Neuronal stem cell (in vitro differentiated cells): Measurements from ENCODE around the gene CIART.
A peak's percentile ranks its signal among the peaks of the same experiment; 100 is the strongest.

Source experiments
- DNase-seq: peaks from one replicate; pipeline ENCODE4 v3.0.0-alpha.2; 2013; ENCODE audit warnings: low spot score
- H2AFZ ChIP-seq: one replicate; pipeline ENCODE4 v1.6.1; 2013; ENCODE audit warnings: mild to moderate bottlenecking, low read length, inconsistent platforms
- H2AK5ac ChIP-seq: 2 replicates; pipeline ENCODE4 v1.6.1; 2013; ENCODE audit warnings: low read depth, mild to moderate bottlenecking, inconsistent platforms, low read length, moderate library complexity, mixed read lengths
- H2BK120ac ChIP-seq: 2 replicates; pipeline ENCODE4 v1.6.1; 2013; ENCODE audit warnings: low read depth, mild to moderate bottlenecking, inconsistent platforms, low read length, moderate library complexity, mixed read lengths
- H2BK12ac ChIP-seq: one replicate; pipeline ENCODE4 v1.6.1; 2013; ENCODE audit warnings: low read length, inconsistent platforms
- H2BK15ac ChIP-seq: 2 replicates; pipeline ENCODE4 v1.6.1; 2013; ENCODE audit warnings: mild to moderate bottlenecking, low read length, inconsistent platforms, mixed read lengths
- H2BK5ac ChIP-seq: one replicate; pipeline ENCODE4 v1.6.1; 2013; ENCODE audit warnings: inconsistent platforms, mild to moderate bottlenecking, low read length, moderate library complexity
- H3K14ac ChIP-seq: one replicate; pipeline ENCODE4 v1.6.1; 2013; ENCODE audit warnings: low read length, inconsistent platforms
- H3K18ac ChIP-seq: 2 replicates; pipeline ENCODE4 v1.6.1; 2013; ENCODE audit warnings: low read length, inconsistent platforms
- H3K23ac ChIP-seq: 2 replicates; pipeline ENCODE4 v1.6.1; 2013; ENCODE audit warnings: low read depth, mild to moderate bottlenecking, mixed read lengths, low read length, inconsistent platforms; ENCODE audit not compliant: poor library complexity
- H3K27ac ChIP-seq: replicated peaks from 3 replicates; pipeline ENCODE4 v1.5.1; 2013; ENCODE audit warnings: low read length, inconsistent platforms
- H3K27me3 ChIP-seq, 3 experiments: 2 replicates each; pipeline ENCODE4 v1.6.1; 2013; ENCODE audit warnings: low read length in 3 of 3, mild to moderate bottlenecking in 2 of 3, inconsistent platforms in 1 of 3, low read depth in 1 of 3, mixed read lengths in 1 of 3, moderate library complexity in 1 of 3; ENCODE audit not compliant: control insufficient read depth in 3 of 3, insufficient read depth in 3 of 3
- H3K36me3 ChIP-seq, 2 donors: replicated peaks in 1 of 2; 2 replicates each; pipeline ENCODE4 v1.6.1; 2013; ENCODE audit warnings: low read length in 2 of 2; ENCODE audit not compliant: control insufficient read depth in 2 of 2, insufficient read depth in 2 of 2
- H3K4ac ChIP-seq: 2 replicates; pipeline ENCODE4 v1.6.1; 2013; ENCODE audit warnings: inconsistent platforms, mild to moderate bottlenecking, low read length, moderate library complexity
- H3K4me1 ChIP-seq, 2 donors: 1 replicate in 1 of 2; 2 replicates in 1 of 2; pipeline ENCODE4 v1.6.1; 2013; ENCODE audit warnings: low read length in 2 of 2, low read depth in 1 of 2; ENCODE audit not compliant: control insufficient read depth in 2 of 2, insufficient read depth in 1 of 2
- H3K4me2 ChIP-seq: one replicate; pipeline ENCODE4 v1.6.1; 2013; ENCODE audit warnings: mild to moderate bottlenecking, low read length, inconsistent platforms; ENCODE audit not compliant: insufficient read depth, poor library complexity, severe bottlenecking
- H3K4me3 ChIP-seq, 2 donors: 2 replicates each; pipeline ENCODE4 v1.5.1; 2013; ENCODE audit warnings: low read length in 2 of 2, mild to moderate bottlenecking in 2 of 2, inconsistent platforms in 1 of 2, moderate library complexity in 1 of 2
- H3K79me1 ChIP-seq: one replicate; pipeline ENCODE4 v1.6.1; 2013; ENCODE audit warnings: low read depth, mild to moderate bottlenecking, inconsistent platforms, low read length, moderate library complexity
- H3K9ac ChIP-seq: one replicate; pipeline ENCODE4 v1.6.1; 2013; ENCODE audit warnings: mild to moderate bottlenecking, low read depth, low read length, inconsistent platforms; ENCODE audit not compliant: poor library complexity
- H3K9me3 ChIP-seq, 2 donors: replicated peaks in 1 of 2; 2 replicates each; pipeline versions ENCODE3 to v1.6.1; 2013; ENCODE audit warnings: low read length in 2 of 2, mild to moderate bottlenecking in 2 of 2, inconsistent platforms in 1 of 2, low read depth in 1 of 2, mixed read lengths in 1 of 2, moderate library complexity in 1 of 2; ENCODE audit not compliant: control insufficient read depth in 2 of 2, insufficient read depth in 1 of 2
- H4K8ac ChIP-seq: one replicate; pipeline ENCODE4 v1.6.1; 2013; ENCODE audit warnings: low read depth, mild to moderate bottlenecking, inconsistent platforms, low read length, moderate library complexity
- H4K91ac ChIP-seq: one replicate; pipeline ENCODE4 v1.6.1; 2013; ENCODE audit warnings: low read length, low read depth, mild to moderate bottlenecking, inconsistent platforms; ENCODE audit not compliant: poor library complexity
- WGBS, 2 donors: extraction: QIAGEN DNeasy Blood & Tissue Kit; methylation state at CpG; one replicate each; pipeline ENCODE4 v1.1.7; 2013; ENCODE audit warnings: missing lambda C conversion rate in 2 of 2, mixed read lengths in 1 of 2; ENCODE audit not compliant: insufficient read length in 2 of 2, insufficient replicate concordance in 1 of 2; ENCODE audit errors: extremely low coverage in 2 of 2; 5-methylcytosine and 5-hydroxymethylcytosine counted together

The CIART gene

GRCh38 chr1:150268340-150268704, 14.0 kb upstream of the CIART start:
- H4K91ac ChIP-seq, result no peak overlapping the region
- peak overlapping the region; percentile 92 for H3K4me2 ChIP-seq
- H4K8ac ChIP-seq, result no peak overlapping the region
- no peak overlapping the region for H2BK15ac ChIP-seq
- H3K27ac ChIP-seq, result no peak overlapping the region
- H2AFZ ChIP-seq, result peak overlapping the region; percentile 87
- no peak overlapping the region for H3K4ac ChIP-seq
- H3K27me3 ChIP-seq, result no peaks in the 10 kb centered on the region
- peaks cover 15% of the 10 kb centered on the region in 2 donors for H3K4me1 ChIP-seq
- peaks cover 27 to 44% of the 10 kb centered on the region in 2 donors for H3K36me3 ChIP-seq
- peaks cover 10% of the 10 kb centered on the region for H3K79me1 ChIP-seq
- peak overlapping the region; percentile 85 to 95 for H3K4me3 ChIP-seq
- peak overlapping the region; percentile 16 for H2BK12ac ChIP-seq
- peak overlapping the region; percentile 92 for H2AK5ac ChIP-seq
- peak overlapping the region; percentile 25 for H3K23ac ChIP-seq
- no peak overlapping the region for H2BK120ac ChIP-seq
- H2BK5ac ChIP-seq, result no peak overlapping the region
- H3K9ac ChIP-seq, result peak overlapping the region; percentile 95
- WGBS, 2 donors, result no CpG with 5 or more reads among the region's 21 CpGs
- H3K14ac ChIP-seq, result peak overlapping the region; percentile 65
- no peaks in the 10 kb centered on the region for H3K9me3 ChIP-seq
- no peak for DNase-seq
- peak overlapping the region; percentile 83 for H3K18ac ChIP-seq

- H3K4ac ChIP-seq, result no peak within 1 kb of the TSS
- peak within 1 kb of the TSS; percentile 65 for H3K14ac ChIP-seq
- peak within 1 kb of the TSS; percentile 25 for H3K23ac ChIP-seq
- H4K8ac ChIP-seq, result no peak within 1 kb of the TSS
- no peak within 1 kb of the TSS for H4K91ac ChIP-seq
- peak; percentile 91 for DNase-seq
- H3K9ac ChIP-seq, result peak within 1 kb of the TSS; percentile 95
- peaks cover 25 to 39% of the 10 kb centered on the region in 2 donors for H3K36me3 ChIP-seq
- H3K4me3 ChIP-seq, result peak within 1 kb of the TSS; percentile 85 to 95
- H2BK15ac ChIP-seq, result no peak within 1 kb of the TSS
- H3K18ac ChIP-seq, result peak within 1 kb of the TSS; percentile 83
- peak within 1 kb of the TSS; percentile 92 for H3K4me2 ChIP-seq
- H2AFZ ChIP-seq, result peak within 1 kb of the TSS; percentile 87
- no peaks in the 10 kb centered on the region for H3K9me3 ChIP-seq
- peak within 1 kb of the TSS; percentile 55 for H3K27ac ChIP-seq
- peak within 1 kb of the TSS; percentile 16 for H2BK12ac ChIP-seq
- peaks cover 15% of the 10 kb centered on the region in 2 donors for H3K4me1 ChIP-seq
- H2BK120ac ChIP-seq, result no peak within 1 kb of the TSS
- no peak within 1 kb of the TSS for H2BK5ac ChIP-seq
- peak within 1 kb of the TSS; percentile 92 for H2AK5ac ChIP-seq
- peaks cover 10% of the 10 kb centered on the region for H3K79me1 ChIP-seq
- no peaks in the 10 kb centered on the region for H3K27me3 ChIP-seq
- WGBS, 2 donors, result no CpG with 5 or more reads among the region's 49 CpGs
Measured at GRCh38 chr1:150268705-150269403, 13.5 kb upstream of the CIART start, which contains the start of gene APH1A. APH1A (minus strand) TSS chr1:150269016; CDS start chr1:150268810, 206 bp downstream.

- WGBS, 2 donors, result no CpG with 5 or more reads among the region's 10 CpGs
- Histone ChIP-seq H3K14ac (no peak overlapping the region), H4K8ac (no peak overlapping the region), H2AK5ac (no peak overlapping the region), H3K4me3 (peak overlapping the region; percentile 77 to 95), H3K27me3 (no peaks in the 10 kb centered on the region), H3K4me1 (peaks cover 15% of the 10 kb centered on the region in 2 donors), H2BK5ac (no peak overlapping the region), H3K9ac (no peak overlapping the region), H2BK15ac (no peak overlapping the region), H4K91ac (no peak overlapping the region), H3K9me3 (no peaks in the 10 kb centered on the region), H3K27ac (peak overlapping the region; percentile 55), H3K36me3 (peaks cover 24 to 34% of the 10 kb centered on the region in 2 donors), H3K4me2 (peak overlapping the region; percentile 49), H3K23ac (no peak overlapping the region), H3K79me1 (peaks cover 10% of the 10 kb centered on the region), H3K18ac (no peak overlapping the region), H3K4ac (no peak overlapping the region), H2BK120ac (no peak overlapping the region), H2AFZ (peak overlapping the region; percentile 87), H2BK12ac (no peak overlapping the region)
- no peak for DNase-seq
Measured at GRCh38 chr1:150269451-150269850, 12.9 kb upstream of the CIART start.

- peaks cover 11 to 27% of the 10 kb centered on the region in 2 donors for H3K36me3 ChIP-seq
- no peak overlapping the region for H2BK15ac ChIP-seq
- no peak overlapping the region for H3K18ac ChIP-seq
- no peak overlapping the region for H3K4me3 ChIP-seq
- no peaks in the 10 kb centered on the region for H3K9me3 ChIP-seq
- H3K4ac ChIP-seq, result no peak overlapping the region
- no peak overlapping the region for H4K91ac ChIP-seq
- no peak overlapping the region for H2AFZ ChIP-seq
- H3K4me1 ChIP-seq, result peaks cover 15% of the 10 kb centered on the region in 2 donors
- H3K14ac ChIP-seq, result no peak overlapping the region
- no peak overlapping the region for H3K27ac ChIP-seq
- no peak overlapping the region for H3K23ac ChIP-seq
- no peak overlapping the region for H2BK120ac ChIP-seq
- H2BK12ac ChIP-seq, result no peak overlapping the region
- H3K79me1 ChIP-seq, result peaks cover 10% of the 10 kb centered on the region
- no peak for DNase-seq
- no peak overlapping the region for H2BK5ac ChIP-seq
- WGBS, 2 donors, result no CpG with 5 or more reads among the region's 7 CpGs
- no peak overlapping the region for H4K8ac ChIP-seq
- H3K9ac ChIP-seq, result no peak overlapping the region
- no peak overlapping the region for H2AK5ac ChIP-seq
- no peaks in the 10 kb centered on the region for H3K27me3 ChIP-seq
- no peak overlapping the region for H3K4me2 ChIP-seq
Measured at GRCh38 chr1:150271291-150271959, 10.9 kb upstream of the CIART start.
